OCI-LY3 (cell line): ENCODE results near the gene SLC26A11.

Experiments
- EZH2phosphoT487 ChIP-seq: fragments of 200-600 bp; shearing (Covaris generic); IDR thresholded peaks from 2 replicates; pipeline ENCODE4 v1.6.1; 2018; ENCODE audit warnings: antibody characterized with exemption, mixed run types, low read depth
- TF ChIP-seq, protein P1 (sequence below): fragments of 200-600, 300-600 bp; sonication (generic); IDR thresholded peaks from 2 replicates; pipeline ENCODE4 v1.5.1; 2014; ENCODE audit warnings: antibody characterized with exemption, low read length, low read depth

DNA sequence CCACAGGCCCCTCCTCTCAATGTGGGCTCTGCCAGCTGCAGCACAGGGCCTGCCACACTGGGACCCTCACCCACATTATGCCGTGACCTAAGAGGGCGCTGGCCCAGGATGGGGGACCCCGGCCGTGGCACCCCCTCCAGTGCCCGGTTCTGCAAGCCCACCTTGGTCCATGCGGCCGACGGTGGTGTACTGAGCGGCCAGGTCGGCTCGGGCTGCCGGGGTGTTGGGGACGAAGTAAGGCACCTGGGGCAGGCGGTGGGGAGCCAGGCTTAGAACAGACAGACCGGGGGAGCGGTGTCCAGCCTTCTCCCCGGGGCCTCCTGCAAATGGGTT lies 6.6 kb upstream of the SLC26A11 start:
- TF ChIP-seq, protein P1, sequence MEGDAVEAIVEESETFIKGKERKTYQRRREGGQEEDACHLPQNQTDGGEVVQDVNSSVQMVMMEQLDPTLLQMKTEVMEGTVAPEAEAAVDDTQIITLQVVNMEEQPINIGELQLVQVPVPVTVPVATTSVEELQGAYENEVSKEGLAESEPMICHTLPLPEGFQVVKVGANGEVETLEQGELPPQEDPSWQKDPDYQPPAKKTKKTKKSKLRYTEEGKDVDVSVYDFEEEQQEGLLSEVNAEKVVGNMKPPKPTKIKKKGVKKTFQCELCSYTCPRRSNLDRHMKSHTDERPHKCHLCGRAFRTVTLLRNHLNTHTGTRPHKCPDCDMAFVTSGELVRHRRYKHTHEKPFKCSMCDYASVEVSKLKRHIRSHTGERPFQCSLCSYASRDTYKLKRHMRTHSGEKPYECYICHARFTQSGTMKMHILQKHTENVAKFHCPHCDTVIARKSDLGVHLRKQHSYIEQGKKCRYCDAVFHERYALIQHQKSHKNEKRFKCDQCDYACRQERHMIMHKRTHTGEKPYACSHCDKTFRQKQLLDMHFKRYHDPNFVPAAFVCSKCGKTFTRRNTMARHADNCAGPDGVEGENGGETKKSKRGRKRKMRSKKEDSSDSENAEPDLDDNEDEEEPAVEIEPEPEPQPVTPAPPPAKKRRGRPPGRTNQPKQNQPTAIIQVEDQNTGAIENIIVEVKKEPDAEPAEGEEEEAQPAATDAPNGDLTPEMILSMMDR, result no peak
- no peak for TF ChIP-seq EZH2phosphoT487
